HG03442 (cell line): ENCODE results near the gene LRRC61.

Experiments used
- ATAC-seq: cut with Tn5 transposase; IDR thresholded peaks from one replicate; pipeline ENCODE4 v1.9.1; 2021; ENCODE audit warnings: mild to moderate bottlenecking, moderate library complexity; ENCODE audit not compliant: unreplicated experiment

The LRRC61 gene

GRCh38 chr7:150368884-150369747 lies 46.0 kb downstream of the LRRC61 start:
- peak; percentile 38 for ATAC-seq

- ATAC-seq = no peak
Observed at GRCh38 chr7:150369748-150370501, 46.8 kb downstream of the LRRC61 start.

DNA sequence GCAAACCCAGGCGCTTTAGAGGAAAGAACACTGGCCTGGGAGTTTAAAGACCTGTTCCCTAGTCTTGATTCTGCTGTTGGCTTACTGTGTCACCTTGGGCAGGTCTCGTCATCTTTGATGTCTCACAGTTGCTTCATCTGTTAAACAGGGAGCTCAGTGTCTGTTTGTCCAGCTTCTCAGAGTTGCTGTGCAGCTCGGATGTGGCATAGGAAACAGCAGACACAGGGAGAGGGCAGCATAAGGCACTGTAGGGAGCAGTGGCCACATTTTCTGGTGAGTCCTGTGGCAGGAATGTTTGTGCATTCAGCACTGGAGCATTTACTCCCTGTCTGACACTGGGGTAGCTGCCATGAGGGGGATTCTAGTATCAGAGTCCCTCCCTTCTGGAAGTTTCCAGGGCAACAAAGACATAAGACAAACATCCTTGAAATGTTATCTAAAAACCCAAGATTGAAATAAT lies 47.5 kb downstream of the LRRC61 start:
- no peak for ATAC-seq

- ATAC-seq = no peak
Observed at GRCh38 chr7:150371131-150371995, 48.2 kb downstream of the LRRC61 start.

GRCh38 chr7:150371996-150372270 lies 48.8 kb downstream of the LRRC61 start:
- no peak for ATAC-seq

GRCh38 chr7:150372271-150373048 lies 49.3 kb downstream of the LRRC61 start:
- ATAC-seq = no peak

DNA sequence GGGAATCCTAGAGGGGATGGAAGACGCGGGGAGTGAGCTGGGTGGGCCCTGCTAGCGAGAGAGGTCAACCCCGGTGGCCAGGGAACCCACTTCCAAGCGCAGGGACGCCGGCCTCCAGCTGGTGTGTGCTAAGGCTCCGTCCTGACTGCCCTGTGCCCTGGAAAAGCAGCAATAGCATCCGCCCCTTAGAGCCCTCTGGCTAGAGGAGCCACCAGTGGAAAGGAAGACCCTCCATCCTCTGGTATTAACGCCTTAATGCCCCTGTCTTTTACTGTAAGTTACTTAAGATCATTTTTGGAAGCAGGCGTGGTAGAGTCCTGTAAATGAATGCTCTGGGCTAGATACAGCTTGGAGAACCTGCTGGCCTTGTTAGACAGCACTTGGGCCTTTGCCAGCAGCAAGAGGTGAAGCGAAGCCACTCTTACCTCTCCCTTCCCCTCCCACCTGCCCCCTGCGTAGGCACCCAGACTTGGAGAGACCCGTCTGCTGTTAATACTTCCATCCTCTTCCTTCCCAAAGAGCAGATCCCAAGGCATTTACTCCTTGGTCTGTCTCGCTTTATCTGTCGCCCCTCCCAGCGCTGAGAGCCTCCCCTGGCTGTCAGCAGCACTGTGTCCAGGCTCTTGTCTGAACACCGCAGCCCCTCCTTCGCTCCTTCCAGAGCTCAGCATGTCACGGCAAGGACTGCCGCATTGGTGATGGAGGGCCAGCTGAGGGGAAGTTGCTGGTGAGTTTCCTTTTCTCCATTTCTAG lies 50.1 kb downstream of the LRRC61 start:
- ATAC-seq = no peak

- ATAC-seq = no peak
Observed at GRCh38 chr7:150374026-150374425, 50.9 kb downstream of the LRRC61 start.

GRCh38 chr7:150374472-150374871 lies 51.3 kb downstream of the LRRC61 start:
- ATAC-seq = no peak

DNA sequence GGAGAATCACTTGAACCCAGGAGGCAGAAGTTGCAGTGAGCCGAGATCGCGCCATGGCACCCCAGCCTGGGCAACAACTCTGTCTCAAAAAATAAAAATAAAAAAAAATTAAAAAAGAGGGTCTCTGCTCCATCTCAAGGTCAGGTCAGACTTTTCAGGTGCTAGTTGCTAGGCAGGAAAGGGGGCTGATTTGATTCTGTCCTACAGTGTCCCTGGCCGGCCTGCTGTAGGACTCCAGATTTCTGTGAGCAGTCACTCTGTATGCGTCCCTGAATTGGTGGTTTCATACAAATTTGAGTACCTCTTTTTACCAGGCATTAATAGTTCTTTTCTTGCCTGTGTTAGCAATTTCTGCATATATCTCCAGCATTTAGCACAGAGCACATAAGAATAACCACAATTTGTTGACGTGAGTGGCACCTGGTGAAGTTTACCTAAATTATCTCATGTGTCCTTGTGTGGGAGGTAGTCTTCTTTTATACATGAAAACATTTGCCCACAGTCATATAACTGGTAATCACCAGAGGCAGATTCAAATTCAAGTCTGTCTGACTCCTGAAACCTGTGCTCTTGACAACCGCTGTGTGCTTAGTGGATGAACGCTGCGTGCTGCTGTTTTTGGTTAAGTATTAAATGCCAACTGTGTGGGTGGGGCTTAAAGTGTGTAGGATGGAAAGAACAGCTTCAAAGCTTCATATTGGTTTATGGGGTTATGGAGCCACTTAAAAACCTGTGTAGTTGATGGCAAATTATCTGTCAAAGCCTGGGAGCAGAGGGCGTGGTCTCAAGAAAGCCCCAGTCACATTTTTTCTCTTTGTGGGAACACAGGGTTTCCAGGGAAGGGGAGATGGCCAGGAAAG lies 52.7 kb downstream of the LRRC61 start:
- ATAC-seq = no peak

DNA sequence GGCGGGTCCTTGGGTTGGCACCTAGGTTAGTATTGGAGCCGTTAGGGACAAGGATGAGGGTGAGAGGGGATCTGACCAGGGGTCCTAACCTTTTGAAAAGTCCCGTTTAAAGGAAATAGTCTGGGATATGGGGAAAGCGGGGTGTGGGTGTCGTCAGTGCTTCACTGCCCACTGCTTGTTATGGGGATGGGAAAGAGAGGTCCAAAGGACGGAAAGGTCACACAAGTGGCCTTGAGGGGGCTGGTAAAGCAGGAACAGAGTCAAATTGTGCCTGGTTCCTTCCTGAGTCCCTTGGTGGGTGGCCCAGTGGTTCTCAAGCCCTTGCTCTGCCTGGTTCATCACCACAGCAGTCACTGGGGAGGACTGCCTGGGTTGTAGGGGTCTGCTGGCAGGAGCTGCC lies 53.4 kb downstream of the LRRC61 start:
- no peak for ATAC-seq

DNA sequence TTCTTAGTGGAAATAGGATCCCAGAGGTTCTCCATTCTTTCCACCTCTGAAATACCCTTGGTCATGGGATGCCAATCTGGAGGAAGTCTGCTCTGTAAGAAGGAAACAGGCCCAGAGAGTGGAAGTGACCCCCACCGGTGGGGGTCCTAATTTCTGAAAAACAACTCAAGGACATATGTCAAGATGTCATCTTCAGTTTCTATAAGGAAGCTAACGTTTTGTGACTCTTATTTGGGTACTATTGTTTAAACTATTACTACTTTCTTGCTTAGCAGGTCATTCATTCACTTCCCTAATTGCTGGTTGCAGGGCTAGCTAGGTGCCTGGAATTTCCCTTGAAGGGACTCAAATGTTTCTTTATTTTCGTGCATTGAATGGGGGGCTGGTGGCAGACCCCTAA lies 54.0 kb downstream of the LRRC61 start:
- ATAC-seq = no peak

DNA sequence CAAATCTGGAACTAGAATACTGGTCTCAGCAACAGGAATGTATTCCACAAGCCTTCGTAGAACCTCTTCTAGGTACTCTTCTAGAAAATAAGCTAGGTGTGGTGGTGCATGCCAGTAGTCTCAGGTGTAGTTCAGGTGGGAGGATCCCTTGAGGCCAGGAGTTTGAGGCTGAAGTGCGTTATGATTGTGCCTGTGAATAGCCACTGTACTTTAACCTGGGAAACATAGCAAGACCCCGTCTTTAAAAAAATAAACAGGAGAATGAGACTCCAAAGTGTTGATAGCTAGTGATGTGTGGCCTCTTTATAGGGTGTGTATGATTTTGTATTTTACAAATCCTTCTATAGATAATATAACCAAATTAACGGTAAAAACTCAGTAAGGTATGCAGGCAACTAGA lies 54.5 kb downstream of the LRRC61 start:
- no peak for ATAC-seq

DNA sequence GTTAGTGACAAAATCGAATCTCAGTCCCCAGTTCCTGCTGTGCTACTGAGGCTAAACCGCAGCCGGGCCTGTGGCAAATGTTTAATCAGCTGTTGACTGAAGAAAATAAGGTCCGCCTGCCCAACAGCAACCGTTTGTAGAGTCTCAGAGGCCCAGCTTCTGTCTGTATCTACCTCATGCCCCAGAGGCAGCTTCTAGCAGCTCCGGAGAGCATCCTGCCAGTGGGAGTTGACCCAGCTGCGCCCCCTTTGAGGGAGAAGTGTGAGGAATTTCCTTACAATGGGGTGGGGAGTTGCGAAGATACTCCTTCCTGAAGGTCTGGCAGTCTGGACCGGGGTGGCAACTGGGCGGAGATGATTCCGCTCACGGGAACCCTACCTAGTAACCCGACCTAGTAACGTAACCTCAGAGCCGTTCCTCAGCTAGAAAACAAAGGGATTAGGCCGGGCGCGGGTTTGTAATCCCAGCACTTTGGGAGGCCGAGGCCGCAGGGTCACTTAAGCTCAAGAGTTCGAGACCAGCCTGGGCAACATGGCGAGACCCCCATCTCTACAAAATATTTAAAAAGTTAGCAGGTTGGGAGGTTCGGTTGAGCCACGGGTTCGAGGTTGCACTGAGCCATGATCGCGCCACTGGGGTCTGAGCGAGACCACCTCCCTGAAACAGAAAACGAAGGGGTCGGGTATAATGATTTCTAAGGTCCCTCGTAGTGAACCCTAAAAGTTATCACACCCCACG lies 55.1 kb downstream of the LRRC61 start:
- no peak for ATAC-seq

DNA sequence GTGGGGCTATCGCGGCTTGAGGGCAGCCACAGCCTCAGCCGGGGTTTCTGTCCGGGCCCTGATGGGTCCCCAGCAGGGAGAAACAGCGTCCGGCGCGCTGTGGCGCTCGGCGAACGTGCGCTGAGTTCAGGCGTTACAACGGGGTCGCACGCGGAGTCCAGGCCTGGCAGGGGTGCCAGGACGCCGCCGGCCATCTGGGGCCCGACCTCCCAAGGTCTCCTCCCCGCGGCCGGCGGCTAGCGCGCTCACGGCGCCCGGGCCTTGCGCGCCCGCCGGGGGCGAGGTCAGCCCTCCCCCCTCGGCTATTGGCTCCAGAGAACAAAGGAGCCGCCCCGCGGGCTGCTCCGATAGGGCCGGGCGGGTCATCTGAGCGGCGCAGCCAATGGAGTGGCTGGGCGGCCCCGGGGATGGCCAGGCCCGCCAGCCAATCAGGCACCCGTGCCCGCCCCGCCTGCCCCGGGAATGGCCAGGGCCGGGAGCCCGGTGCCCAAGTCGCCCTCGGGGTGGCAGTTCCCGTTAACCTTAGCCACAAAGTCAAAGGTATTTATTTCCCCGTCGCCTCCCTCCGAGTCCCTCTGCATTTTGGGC lies 55.8 kb downstream of the LRRC61 start, which contains the start of gene ZNF775:
Gene ZNF775 (plus strand): TSS at position 478 of the 588 bp plus-strand sequence. CDS start 9,141 bp downstream, outside the sequence.
- ATAC-seq = peak; percentile 84

DNA sequence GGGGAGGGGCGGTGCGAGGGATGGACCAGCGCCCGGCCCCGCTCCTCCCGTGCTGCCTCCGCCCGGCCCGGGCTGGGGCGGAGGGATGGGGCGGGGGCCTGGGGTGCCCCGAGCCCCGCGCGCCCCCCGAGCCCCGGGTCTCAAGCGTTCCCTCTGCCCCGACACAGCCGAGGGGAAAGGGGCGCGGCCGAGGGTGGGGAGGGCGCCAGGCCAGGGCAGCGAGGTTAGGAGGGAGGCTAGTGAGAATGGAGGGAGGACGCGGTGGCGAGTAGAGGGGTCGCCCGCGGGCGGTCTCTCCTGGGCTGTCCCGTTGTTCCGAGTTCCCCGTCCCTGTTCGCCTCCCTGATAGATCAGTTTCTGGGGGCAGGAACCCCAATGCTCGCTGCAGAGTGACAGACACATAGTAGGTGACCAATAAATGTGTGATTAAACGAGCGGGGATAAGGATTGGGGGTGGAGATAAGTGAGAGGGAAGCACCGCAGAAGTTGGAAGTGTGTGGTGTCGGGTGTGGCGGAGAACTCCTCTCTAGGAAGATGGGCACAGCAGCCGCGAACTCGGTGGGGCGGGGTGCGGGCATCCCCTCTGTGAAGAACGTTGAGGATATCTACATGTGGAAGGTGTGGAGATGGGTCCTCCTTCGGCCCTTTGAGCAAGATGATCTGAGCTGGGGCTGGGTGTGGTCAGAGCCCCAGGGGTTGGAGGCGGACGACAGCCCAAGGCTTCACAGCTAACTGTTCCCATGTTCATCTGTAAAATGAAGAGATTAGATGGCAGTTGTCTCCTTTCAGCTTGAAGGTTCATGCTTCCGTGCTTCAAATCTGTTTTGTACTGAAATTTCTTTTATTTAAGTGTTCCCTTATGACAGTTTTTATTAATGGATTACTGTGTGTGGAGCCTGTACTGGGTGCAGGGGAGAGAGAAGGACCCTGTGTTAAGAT lies 56.6 kb downstream of the LRRC61 start:
- ATAC-seq = peak; percentile 23

- ATAC-seq = no peak
Observed at GRCh38 chr7:150380463-150380862, 57.3 kb downstream of the LRRC61 start.
